Kidney tubule cell (primary cell): ENCODE results near the gene QSOX2.
A peak's percentile ranks its signal among the peaks of the same experiment; 100 is the strongest.

Experiments
- DNase-seq: peaks from one replicate; pipeline ENCODE4 v3.0.0-alpha.2; 2018; ENCODE audit warnings: low spot score

QSOX2 gene, protein sequence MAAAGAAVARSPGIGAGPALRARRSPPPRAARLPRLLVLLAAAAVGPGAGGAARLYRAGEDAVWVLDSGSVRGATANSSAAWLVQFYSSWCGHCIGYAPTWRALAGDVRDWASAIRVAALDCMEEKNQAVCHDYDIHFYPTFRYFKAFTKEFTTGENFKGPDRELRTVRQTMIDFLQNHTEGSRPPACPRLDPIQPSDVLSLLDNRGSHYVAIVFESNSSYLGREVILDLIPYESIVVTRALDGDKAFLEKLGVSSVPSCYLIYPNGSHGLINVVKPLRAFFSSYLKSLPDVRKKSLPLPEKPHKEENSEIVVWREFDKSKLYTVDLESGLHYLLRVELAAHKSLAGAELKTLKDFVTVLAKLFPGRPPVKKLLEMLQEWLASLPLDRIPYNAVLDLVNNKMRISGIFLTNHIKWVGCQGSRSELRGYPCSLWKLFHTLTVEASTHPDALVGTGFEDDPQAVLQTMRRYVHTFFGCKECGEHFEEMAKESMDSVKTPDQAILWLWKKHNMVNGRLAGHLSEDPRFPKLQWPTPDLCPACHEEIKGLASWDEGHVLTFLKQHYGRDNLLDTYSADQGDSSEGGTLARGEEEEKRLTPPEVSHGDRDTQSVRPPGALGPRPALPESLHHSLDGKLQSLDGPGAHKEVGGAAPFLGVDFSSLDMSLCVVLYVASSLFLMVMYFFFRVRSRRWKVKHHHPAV

DNA sequence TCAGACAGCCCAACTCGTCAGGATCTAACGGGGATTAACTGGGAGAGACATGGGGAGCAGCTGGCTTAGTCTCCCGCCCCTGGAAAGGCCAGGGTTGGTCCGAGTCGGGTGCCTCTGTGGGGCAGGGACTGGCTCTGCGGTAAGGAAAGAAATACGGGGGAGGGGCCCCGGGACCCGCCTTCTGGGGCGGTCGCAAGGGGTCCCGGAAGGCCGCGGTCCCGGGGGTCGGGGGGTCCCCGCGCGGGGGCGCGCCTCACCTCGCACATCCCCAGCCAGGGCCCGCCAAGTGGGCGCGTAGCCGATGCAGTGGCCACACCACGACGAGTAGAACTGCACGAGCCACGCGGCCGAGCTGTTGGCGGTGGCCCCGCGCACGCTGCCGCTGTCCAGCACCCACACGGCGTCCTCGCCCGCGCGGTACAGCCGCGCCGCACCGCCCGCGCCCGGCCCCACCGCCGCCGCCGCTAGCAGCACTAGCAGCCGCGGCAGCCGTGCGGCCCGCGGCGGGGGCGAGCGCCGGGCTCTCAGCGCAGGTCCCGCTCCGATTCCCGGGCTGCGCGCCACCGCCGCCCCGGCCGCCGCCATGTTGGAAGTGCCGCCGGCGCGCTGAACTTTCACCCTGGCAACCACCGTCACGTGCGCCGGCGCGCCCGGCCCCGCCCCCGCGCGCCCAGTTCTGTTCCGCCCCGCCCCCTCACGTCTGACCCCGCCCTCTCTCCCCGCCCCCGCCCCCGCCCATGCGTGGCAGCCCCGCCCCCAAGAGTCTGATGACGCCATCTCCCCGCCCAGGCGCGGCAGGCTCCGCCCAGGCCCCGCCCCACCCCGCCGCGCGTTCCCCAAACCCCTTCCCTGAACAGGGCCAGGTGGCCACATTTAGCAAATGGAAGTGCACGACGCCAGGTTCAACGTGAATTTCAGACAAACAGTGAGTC, at the start of gene QSOX2:
QSOX2 (minus strand) TSS at position 594 of the 932 bp plus-strand sequence; CDS start at position 585, 9 bp downstream.
- peak; percentile 76 for DNase-seq

- no peak for DNase-seq
These were observed 49.4 kb upstream of the QSOX2 start for GRCh38 chr9:136295055-136295454.

DNA sequence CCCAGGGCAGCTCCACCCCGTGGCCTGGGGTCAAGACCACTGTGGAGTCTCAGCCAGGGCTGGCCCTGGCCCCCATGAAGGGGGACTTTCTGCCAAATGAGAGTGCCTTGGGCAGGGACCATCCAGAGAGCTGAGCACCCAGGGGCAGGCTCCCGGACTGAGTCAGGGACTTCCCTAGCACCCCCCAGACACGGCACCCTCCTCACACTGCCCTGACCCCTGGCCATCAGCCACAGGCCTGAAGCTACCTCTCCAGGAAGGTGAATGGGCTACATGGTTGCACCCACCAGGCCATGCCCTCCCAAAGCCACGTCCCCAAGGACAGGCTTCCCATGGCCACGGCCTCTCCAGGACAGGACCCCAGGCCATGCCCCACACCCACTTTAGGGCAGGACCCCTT, 48.8 kb upstream of the QSOX2 start:
- no peak for DNase-seq

DNA sequence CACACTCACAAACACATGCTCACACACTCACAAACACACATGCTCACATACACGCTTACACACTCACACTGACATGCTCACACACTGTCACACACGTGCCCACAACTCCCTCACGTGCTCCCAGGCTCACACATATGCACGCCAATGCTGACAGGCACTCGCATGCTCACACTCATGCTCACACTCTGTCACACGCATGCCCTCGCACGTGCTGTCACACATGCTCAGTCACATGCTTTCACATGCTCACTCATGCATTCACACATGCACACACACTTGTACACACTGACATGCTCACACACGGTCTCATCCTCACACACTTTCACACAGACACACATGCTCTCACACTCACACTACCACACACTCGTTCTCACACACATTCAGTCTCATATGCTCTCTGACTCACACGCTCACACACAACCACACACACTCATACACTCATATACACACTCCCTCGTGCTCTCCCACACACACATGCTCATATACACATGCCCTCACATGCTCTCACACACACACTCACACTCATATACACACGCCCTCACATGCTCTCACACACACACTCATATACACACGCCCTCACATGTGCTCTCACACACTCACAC, 48.0 kb upstream of the QSOX2 start:
- no peak for DNase-seq

DNA sequence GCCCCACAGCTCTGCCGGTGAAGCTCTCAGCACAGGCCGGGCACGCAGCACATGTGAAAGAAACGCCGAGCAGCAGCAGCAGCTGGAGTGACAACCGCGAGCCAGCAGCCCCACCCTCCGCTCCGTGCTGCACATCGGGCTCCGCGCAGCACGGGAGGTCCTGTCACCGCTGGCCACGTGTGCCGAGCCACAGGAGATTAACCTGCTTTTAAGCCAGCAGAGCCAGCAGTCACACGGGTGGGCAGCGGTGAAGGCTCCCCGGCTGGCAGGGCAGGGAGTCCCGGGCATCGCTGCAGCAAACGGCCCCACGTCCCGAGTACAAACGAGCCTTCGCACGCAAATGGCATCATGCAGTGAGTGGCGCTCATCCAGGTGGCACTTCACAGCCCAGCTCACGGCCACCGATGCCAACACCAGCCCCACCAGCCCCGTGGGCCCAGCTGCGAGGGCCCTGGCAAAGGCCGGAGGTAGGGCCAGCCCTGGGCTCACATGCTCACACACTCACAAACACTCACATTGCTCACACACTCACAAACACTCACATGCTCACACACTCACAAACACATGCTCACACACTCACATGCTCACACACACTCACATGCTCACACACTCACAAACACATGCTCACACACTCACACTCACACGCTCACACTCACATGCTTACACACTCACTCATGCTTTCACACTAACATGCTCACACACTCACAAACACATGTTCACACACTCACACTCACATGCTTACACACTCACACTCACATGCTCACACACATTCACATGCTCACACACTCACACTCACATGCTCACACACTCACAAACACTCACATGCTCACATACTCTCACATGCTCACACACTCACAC, 47.2 kb upstream of the QSOX2 start:
- DNase-seq, result no peak

GRCh38 chr9:136292026-136292538, 46.5 kb upstream of the QSOX2 start:
- DNase-seq, result no peak

- no peak for DNase-seq
These were observed 45.9 kb upstream of the QSOX2 start for GRCh38 chr9:136291306-136292025.

- DNase-seq, result no peak
These were observed 44.9 kb upstream of the QSOX2 start for GRCh38 chr9:136290508-136291000.

- no peak for DNase-seq
These were observed 44.3 kb upstream of the QSOX2 start for GRCh38 chr9:136289651-136290507.

DNA sequence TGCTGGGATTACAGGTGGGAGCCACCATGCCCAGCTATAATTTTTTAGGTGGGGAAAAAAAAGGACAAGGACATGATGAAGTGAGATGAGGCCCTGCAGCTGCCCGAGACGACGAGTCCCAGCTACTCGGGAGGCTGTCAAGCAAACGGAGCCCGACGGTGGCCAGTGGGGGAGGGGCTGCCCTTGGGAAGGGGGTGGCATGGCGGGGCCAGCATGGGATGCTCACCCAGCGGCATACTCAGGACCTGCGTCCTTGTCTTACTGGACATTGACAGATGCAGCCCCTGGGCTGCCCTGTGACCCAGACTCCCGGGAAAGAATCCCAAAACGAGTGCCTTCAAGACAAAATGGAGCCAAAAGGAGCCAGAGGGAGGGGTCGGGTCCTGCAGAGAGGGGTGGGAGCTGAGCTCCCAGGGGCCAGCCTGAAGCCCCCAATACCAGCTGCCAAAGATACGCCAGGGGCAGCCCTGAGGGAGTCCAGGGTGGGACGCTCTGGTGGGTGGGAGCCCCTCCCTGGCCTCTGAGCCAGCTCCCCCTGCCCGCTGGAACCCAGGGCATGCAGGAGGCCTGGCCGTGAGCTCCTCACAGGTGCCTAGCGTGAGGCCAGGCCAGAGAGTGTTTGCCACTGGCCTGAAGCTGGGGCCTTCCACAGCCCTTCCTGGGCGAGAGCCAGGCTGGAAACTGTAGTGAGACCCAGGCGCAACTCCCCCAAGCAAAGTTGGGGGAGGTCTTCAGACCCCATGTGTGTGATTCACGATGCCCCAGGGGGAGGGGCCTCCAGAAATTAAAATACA, 42.5 kb upstream of the QSOX2 start:
- DNase-seq, result no peak

GRCh38 chr9:136286987-136287379, 41.4 kb upstream of the QSOX2 start:
- DNase-seq, result no peak

DNA sequence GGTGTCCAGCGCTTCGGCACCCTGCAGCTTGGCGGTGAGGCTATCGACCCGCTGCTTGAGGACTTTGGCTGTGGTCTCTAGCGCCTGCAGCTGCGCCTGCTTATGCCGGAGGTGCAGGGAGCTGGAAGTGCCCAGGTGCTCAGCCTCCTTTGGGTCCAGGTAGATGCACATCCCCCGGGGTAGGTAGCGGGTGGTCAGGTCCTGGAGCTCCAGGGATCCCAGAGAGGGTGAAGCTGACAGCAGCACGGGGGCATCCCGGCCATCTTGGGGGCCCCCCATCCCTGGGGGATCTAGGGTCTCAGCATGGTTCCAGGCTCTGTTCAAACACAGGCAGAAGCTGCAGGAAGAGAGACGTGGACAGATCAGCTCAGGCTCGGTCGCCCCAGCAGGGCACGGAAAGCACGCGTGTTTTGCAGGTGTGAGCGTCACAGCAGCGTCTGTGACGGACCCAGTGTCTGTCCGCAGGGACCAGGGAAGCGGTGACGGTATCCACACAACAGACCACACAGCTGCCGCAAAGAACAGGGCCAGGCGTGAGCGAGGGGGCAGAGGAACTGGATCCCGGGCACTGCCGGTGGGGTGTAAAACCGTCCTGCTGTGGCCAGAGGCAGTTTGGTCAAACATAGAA, 40.9 kb upstream of the QSOX2 start:
- no peak for DNase-seq

DNA sequence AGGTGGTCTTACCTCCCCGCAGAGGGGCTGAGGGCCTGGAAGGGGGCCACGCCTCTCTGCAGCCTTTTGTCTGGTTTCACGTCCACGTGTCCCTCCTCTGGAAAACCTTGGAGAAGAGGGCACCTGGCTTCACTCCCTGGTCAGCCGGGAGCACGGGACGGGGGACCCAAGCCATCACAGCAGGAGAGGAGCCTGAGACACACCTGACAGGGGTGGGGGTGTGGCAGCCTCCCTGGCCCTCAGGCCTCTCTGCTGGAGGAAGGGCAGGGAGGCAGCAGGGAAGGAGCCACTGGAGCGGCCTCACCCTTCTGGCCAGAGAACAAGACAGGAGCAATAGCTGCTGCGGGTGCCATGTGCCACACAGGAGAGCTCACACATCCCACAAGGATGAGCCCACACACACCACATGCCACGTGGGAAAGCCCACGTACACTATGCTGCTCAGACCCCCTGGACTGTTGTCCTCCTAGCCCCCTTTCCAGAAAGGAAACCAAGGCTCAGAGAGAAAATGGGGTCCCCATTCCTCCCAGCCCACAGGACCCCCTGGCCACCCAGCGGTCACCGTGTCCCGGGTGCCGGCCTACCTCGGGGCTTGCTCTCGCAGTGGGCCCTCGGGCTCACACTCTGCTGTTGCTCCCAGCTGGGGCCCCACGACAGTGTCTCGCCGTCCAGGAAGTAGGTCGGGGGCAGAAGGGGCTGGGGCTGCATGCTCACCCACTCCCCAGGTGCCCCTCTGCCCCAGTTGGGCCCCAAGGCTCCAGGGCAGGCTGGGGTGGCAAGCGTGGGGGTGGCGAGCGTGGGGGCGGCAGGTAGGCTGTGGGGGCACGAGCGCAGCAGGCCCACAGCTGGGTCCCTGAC, 40.1 kb upstream of the QSOX2 start:
- no peak for DNase-seq

GRCh38 chr9:136284951-136285350, 39.3 kb upstream of the QSOX2 start:
- DNase-seq, result no peak

DNA sequence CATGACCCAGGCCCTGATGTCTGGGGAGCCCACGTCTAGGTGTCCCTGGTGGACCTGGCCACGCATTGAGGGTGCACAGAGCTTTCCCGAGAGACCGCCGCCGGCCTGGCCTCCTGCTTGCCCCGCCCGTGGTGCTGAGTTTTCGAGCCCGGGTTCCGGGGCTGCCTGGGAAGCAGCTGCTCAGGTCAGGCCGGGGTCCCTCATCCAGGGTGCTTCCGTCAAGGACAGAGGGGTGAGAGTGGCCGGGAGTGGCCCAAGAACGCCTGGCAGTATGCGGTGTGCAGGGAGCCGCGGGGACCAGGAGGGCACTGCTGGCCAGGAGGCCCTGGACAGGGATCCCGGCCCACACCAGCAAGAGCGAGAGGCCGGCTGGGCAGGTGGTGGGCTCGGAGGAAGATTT, 38.7 kb upstream of the QSOX2 start:
- no peak for DNase-seq
